Epithelial cell of prostate (primary cell): ENCODE measurements around the gene FAM136A.
"Not testable (repeated sequence)": the region's sequence is repeated elsewhere in the genome, so short reads cannot be mapped to it uniquely, and the experiment has no call there.

Experiments
- DNase-seq: peaks from one replicate; pipeline ENCODE4 v3.0.0-alpha.2; 2011; ENCODE audit warnings: low read depth, low spot score
- H3K27ac ChIP-seq: fragments of 450-650 bp; 2 replicates; pipeline ENCODE4 v1.5.1; 2017; ENCODE audit warnings: mild to moderate bottlenecking

FAM136A gene

DNA sequence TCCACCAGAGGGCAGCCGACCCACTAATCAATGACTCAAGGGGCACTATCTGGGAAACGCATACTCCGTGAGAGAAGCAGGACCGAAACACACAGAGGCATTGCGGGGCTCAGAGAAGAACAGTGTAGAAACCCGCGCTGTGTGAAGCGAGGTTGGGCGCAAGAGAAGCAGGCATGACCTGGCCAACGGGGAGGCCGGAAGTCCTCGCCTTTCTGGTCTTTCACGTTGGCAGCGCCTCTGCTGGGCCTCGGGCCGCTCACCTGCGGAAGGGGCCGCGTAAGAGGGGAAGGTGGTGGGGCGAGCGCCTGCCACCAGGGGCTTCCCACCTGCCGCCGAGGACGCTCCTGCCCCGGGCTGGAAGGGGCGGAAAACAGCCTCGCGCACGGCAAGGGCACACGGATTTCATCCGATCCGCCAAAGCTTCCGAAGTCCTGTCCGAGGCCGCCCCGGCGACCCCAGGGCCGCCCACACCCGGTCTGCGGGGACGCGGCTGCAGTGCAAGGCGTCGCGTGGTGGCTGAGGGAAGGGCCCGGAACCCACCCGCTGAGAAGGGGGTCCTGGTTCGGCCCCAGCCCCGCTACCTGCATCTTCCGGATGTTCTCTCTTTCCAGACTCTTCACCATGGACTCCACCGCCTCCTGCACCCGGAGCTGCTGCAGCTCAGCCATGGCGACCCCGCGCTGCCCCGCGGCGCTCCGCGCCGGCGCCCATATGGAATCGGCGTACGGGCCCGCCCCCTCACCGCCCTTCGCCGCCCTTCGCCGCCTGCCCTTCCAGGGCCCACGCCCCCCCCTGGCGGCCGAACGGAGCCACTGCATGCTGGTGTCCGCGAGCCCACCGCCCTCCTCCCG, at the start of gene FAM136A:
TSS of gene FAM136A (minus strand) at position 724 of the 851 bp plus-strand sequence. CDS start at position 668, 56 bp downstream.
- peak within 1 kb of the TSS; percentile 73 for H3K27ac ChIP-seq

DNA sequence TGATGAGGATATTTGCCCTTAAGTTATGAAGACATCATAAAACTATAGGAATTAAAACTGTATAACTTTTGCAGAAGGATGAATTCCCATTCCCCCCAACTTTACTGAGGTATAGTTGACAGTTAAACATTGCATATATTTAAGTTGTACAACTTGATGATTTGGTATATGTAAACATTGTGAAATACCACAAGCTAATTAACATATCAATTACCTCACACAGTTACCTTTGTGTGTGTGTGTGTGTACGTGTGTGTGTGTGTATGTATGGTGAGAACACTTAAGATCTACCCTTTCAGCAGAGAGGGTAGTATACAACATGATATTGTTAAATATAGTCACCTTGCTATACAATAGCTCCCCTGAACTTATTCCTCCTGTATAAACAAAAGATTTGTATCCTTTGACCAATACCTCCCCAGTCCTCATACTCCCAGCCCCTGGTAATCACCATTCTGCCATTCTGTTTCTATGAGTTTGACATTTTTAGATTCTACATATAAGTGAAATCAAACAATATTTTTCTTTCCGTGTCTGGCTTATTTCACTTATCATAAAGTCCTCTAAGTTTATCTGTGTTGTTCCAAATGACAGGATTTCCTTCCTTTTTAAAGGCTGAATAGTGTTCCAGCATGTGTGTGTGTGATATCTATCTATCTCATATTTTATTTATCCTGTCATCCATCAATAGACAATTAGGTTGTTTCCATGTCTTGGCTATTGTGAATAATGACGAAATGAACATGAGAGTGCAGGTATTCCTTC, 48.2 kb upstream of the FAM136A start:
- H3K27ac ChIP-seq = no peak overlapping the region
- DNase-seq = no peak

More for the DNA sequence above, at the start of gene FAM136A:
- no peak for DNase-seq

DNA sequence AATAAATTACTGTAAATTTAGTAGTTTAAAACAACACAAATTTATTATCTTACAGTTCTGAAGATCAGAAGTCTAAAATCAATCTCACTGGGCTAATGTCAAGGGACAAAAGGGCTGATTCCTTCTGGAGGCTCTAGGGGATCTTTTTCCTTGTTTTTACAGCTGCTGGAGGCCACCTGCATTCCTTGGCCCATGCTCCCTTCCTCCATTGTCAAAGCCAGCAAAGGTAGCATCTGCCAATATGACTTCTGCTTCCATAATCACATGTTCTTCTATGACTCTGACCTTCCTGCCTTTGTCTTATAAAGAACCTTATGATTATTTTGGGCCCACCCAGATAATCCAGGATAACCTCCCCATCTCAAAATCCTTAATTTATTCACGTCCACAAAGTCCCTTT, 46.0 kb upstream of the FAM136A start:
- DNase-seq = no peak
- H3K27ac ChIP-seq = no peak overlapping the region

DNA sequence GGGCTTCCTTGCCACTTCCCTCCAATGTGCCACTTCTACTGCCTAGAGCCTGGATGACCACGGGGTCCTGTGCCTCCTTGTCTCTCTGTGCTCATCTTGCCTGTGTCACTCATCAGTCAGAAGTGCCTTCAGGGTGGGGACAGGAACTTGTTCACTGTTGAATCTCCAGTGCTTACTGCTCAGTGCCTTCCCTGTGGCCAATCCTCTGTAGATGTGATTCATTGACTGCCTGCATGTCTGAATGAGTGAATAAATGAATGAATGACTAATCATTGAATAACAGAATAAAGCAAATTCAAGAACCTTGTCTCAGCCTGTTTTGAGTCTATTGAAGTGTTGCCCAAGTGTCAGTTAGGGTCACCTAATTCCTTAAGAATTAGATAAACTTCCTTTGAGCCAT, 42.3 kb upstream of the FAM136A start:
- DNase-seq = peak; percentile 87
- H3K27ac ChIP-seq = peak overlapping the region; percentile 98

DNA sequence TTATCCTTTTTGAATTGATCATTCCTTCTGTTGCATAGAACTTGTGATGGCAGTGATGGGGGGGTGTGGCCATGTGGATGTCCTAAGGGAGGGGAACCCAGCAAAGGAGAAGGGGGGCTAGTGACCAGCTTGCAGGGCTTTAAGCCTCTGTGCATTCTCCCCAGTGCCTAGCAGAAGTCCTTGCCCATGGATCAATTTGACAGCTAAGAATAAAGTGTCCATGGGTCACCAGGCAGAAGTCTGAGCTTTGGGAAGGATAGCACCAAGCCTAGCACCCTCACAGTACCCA, 39.6 kb upstream of the FAM136A start:
- peak overlapping the region; percentile 98 for H3K27ac ChIP-seq
- DNase-seq = no peak

DNA sequence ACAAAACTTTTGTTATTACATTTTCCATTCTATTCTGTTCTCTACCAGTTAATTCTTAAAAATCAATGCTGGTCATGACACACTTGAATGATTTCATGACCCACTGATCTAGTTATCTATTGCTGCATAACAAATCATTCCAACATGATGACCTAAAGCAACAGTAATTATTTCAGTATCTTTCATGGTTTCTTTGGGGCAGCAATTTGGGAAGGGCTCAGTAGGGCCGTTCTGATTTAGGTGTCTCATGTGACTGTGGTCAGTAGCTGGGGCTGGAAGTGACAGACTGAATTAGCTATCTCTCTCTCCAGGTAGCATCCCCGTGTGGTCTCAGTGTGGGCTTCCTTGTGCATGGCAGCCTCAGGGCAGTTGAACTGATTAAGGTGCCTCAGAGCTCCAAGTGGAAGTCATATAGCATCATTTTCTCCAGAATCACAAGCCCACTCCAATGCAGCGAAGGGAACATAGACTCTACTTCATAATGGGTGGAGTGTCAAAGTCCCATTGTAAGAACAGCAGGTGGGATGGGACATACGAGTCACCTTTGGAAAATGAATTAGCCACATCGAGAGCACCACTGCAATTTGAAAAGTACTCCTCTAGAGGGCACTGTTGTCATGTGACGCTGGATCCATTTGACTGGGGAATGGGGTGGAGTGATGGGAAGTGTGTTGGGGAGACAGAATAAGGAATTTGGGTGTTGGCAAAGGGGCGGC, 39.1 kb upstream of the FAM136A start:
- DNase-seq = no peak
- peak overlapping the region; percentile 98 for H3K27ac ChIP-seq

DNA sequence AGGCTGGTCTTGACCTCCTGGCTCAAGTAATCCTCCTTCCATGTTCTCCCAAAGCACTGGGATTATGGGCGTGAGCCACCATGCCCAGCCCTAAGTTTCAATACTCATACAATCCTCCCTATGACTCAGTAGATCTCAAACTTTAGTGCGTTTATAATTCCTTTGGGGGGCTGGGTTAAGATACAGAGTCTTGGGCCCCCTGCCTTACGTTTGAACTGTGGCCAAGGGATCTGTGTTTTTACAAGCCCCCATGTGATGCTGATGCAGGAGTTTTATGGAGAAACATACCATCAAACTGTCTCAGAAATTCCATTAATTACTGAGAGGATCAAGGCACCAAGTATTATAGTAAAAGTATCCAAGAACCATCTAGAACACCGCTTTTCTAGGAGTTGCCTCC, 38.2 kb upstream of the FAM136A start:
- H3K27ac ChIP-seq = peak overlapping the region; percentile 98
- DNase-seq = no peak

DNA sequence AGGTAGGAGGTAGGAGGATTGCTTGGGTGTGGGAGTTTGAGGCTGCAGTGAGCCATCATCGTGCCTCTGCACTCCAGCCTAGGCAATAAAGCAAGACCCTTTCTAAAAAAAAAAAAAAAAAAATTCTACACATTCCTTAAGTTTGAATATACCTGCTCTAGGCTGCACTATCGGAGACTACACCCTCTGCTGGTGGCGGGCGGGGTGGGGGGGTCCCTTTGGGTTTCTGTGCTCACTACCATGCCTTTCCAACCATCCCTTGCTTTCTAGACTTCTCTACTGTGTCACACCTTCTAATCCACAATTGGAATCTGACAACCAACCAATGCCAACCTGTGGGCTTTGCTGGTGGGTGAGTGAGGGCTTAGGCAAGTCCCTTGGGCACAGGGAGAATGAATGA, 34.7 kb upstream of the FAM136A start:
- no peak for DNase-seq
- H3K27ac ChIP-seq = no peak overlapping the region

DNA sequence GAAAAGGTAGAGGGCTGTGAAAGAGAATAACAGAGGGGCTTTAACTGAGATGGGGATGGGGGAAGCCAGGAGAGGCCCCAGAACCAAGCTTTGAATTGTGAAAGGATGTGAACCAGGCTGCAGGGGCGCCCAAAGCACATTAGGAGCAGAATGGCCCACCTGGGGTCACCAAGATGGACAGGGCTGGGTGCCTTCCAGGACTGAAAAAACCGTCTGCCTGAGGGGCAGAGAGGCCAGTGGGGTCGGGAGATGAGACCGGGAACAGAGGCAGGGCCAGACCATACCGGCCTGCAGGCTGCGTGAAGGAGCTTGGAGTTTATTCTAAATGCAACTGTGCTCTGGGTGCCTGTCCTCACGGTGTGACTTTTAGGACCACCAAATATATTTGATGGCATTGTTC, 29.1 kb upstream of the FAM136A start:
- H3K27ac ChIP-seq = no peak overlapping the region
- no peak for DNase-seq

DNA sequence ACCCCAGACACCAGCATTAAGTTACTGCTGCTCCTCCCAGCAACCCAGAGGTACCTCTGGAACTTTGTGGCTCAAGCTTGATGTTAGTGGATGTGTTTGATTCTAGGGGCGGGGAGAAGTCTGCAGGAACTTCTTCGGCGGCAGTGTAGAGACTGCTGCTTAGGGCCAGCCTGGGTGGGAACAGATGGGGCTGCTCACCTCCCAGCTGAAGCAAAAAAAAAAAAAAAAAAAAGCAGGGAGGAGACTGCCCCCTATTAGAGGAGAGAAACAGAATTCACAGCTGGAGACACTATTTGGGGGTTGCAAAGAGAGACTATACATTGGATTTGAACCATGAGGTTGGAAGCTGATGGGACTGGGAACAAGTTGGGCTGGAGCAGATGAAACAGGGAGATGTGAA, 28.6 kb upstream of the FAM136A start:
- DNase-seq = no peak
- H3K27ac ChIP-seq = peak overlapping the region; percentile 99

DNA sequence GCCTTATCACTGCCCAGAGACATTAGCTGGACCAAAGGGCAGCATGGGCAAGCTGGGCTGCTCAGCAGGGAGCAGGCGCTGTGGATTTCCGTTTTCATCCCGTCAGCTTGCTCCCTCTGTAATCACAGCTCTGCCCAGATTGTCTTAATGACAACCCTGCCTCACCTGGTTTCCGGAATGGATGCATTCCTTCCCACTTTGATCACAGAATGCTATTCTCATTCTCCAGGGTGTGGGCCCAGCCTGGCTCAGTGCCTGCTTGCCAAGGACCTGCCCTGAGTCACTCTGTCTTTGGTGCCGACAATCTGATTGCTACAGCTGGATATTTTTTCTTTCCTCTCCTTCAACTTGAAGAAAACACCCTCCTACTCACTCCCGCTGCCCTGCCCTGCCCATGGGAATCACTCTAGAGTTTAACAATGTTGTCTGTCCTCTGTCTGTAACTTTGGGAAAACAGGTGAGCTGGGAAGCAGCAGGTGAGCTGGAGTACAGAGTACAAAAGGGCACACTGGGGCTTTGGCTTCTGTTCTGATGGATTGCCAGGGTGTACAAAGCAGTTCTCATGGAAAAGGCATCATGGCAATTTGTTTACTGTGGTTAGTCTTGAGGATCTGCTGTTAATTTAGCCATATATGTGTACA, 27.2 kb upstream of the FAM136A start:
- peak; percentile 93 for DNase-seq
- H3K27ac ChIP-seq = peak overlapping the region; percentile 99

DNA sequence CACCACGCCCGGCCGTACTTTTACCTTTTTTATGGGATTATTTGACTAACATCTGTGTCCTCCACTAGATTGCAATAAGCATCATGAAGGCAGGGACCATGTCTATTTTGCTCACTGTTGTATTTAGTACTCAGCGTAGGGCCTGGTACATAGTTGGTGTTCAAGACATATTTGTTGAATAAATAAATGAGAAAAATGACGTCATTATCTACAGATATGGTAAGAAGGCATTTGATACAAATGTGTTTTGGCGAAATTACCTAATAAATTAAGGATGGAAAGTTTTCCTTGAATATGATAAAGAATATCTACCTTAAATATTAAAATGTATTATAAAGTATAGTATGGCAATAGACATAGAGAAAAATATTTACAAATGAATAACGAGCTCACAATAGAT, 24.0 kb upstream of the FAM136A start:
- DNase-seq = no peak

DNA sequence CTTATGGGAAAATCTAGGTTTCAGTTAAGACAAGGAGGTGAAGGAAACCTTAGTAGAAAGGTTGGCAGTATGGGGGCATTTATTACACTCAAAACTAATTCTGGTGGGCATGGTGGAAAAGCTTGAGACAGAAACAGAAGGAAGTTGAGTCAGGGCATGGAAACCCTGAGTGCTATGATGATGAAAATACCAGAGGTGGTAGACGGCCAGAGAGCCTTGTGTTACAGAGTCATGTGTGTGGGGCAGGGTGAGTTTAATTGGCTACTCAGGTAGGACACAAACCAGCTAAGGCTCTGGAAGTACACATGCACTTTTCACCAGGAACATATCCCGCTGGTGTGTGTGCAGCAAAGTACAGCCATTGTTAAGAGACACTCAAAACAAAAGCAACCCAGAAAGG, 20.7 kb upstream of the FAM136A start:
- no peak overlapping the region for H3K27ac ChIP-seq
- DNase-seq = no peak

More for the DNA sequence above, 24.0 kb upstream of the FAM136A start:
- no peak overlapping the region for H3K27ac ChIP-seq

DNA sequence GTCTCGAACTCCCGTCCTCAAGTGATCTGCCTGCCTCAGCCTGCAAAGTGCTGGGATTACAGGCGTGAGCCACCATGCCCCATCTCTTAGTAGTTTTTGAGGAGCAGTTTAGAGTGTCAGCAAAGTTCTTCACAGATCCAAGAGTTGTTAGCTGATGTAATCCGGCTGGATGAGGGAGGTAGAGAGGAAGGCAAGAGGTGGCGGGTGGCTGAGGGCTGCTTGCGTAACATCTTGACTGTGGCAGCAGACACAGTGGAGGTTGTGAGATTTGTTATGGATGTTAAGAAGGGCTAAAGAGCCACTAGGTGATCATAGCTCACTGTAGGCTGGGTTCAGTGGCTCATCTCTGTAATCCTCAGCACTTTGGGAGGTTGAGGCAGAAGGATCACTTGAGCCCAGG, 19.5 kb upstream of the FAM136A start:
- no peak for DNase-seq
- no peak overlapping the region for H3K27ac ChIP-seq

DNA sequence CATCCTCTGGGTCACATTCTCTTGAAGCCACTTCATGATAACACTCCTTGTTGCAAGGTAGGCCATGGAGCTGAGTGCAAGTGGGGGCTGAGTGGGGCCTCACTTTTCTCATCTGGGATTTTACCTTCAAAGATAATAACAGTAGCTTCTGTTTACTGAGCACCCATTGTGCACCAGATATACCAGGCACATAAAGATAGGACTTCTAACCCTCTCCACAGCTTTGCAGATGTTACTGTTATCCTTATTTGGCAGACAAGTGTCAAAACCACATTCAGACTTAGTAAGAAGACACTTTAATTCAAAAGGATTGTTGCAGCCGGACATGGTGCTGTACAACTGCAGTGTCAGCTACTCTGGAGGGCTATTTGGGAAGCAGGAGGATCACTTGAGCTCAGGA, 12.8 kb upstream of the FAM136A start:
- no peak for DNase-seq
- no peak overlapping the region for H3K27ac ChIP-seq

DNA sequence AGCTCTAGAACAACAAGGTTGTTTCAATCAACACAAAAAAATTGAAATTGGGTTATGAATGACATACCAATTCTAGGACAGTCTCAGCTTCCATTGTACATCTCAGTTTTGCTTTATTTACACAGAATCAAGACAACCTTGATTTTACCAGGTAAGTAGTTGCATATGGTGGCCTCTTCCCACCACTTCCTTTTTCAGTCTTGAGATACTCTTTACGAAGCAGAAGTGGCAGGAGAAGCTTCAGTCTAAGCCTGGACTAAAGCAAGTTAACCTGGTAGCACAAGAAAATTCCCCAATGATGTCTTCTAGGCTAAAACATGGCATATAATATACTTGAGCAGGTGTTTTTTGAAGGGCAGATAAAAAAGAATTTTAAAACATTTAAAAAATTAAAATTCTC, 10.7 kb upstream of the FAM136A start:
- H3K27ac ChIP-seq = no peak overlapping the region
- no peak for DNase-seq

DNA sequence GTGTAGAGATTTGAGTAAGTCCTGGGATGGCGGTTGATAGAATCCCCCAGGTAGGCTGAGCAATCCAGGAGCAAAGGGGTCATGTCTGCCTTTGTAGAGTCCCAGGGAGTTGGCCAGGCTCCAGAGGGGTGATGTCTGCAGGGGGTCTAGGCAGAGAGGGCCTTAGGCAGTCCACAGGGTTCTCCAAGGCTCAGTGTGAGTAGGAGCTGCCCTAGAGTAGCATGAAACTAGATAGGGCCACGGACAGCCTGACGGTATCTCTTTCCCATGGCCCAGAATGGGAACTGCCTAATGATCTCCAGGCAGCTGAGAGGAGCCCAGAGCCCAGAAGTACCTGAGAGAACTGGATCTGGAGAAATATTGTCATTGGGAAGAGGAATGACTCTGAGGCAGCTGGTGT, 9.0 kb upstream of the FAM136A start:
- no peak for DNase-seq

DNA sequence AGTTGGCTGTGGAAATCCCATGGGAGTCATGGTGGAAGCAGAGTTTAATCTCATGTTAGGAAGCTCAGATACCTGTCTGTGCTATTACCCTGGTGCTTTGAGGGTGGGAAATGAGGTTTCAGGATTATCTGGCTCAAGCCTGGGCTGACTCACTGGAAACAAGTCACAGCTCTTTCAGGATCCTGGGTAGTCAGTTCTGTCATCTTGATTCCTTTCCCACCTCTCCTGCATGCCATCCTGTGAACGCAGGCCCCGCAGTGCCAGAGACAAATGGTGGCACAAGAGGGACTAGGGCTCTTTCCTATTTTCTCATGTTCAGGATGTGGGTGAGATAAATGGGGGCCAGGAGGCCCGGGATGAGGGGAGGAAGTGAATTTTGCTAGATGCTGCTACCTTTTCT, 3.7 kb upstream of the FAM136A start:
- no peak for DNase-seq
- H3K27ac ChIP-seq = peak overlapping the region; percentile 65

More for the DNA sequence above, 9.0 kb upstream of the FAM136A start:
- H3K27ac ChIP-seq = no peak overlapping the region

DNA sequence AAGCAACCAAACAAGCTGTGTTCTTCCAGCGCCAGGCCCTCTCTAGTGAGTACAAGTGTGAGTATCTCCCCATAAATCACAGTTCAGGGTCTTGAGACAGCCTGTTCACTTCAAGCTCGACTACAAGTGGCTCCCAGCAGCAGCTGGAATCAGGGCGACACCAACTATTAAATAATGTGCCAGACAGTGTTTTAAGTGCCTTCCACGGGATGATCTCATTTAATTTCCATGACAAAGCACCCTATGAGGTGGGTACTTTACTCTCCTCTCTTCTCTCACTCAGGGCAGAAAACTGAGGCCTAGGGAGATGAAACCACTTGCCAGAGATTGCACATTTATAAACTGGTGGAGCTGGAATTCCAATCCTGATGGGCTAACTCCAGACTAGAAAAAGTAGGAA, 2.6 kb upstream of the FAM136A start:
- peak overlapping the region; percentile 65 for H3K27ac ChIP-seq
- DNase-seq = no peak

DNA sequence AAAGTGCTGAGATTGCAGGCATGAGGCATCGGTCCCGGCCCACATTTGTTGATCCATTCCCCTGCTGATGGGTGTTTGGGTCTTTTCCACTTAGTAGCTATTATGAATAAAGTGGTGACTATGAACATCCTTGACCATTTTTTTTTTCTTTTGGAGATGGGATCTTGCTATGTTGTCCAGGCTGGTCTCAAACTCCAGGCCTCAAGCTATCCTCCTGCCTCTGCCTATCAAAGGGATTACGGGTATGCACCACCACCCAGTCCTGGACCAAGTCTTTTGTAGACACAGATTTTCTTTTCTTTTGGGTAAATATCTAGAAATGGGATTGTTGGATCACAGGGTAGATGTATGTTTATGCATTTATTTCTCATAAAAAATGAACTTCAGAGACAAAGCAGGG, 1.3 kb upstream of the FAM136A start:
- H3K27ac ChIP-seq = no peak overlapping the region
- DNase-seq = no peak

DNA sequence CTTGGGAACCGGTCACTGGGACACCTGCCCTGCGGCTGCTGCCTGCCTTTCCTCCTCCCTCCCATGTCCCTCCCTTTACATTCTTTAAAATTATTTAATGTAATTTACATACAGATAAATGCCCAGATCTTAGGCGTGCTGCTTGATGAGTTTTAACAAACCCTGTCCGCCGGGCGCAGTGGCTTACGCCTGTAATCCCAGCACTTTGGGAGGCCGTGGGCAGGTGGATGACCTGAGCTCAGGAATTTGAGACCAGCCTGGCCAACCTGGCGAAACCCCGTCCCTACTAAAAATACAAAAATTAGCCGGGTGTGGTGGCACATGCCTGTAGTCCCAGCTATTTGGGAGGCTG, 304 bp upstream of the FAM136A start:
- peak overlapping the region; percentile 73 for H3K27ac ChIP-seq
- DNase-seq = not testable (repeated sequence)
